MM.1S (cell line): ENCODE measurements around the gene GALNS.
A peak's percentile ranks its signal among the peaks of the same experiment; 100 is the strongest.

Experiments used
- DNase-seq: peaks from one replicate; pipeline ENCODE4 v3.0.0-alpha.2; 2015
- H2AFZ ChIP-seq: fragments of 300-600 bp; sonication (generic); 2 replicates; pipeline ENCODE4 v1.6.0; 2016; ENCODE audit warnings: antibody characterized with exemption, low read length
- H3F3A ChIP-seq: fragments of 300-600 bp; sonication (generic); 2 replicates; pipeline ENCODE4 v1.6.1; 2016; ENCODE audit warnings: mild to moderate bottlenecking, antibody characterized with exemption, low read length, moderate library complexity, mixed read lengths; ENCODE audit not compliant: insufficient read depth
- H3K27ac ChIP-seq: fragments of 300-600 bp; sonication (generic); 2 replicates; pipeline ENCODE4 v1.5.1; 2016; ENCODE audit warnings: mild to moderate bottlenecking, low read length
- H3K27me3 ChIP-seq: fragments of 300-600 bp; sonication (generic); replicated peaks from 2 replicates; pipeline ENCODE4 v1.6.0; 2016; ENCODE audit warnings: low read length; ENCODE audit not compliant: insufficient read depth
- H3K36me3 ChIP-seq: fragments of 300-600 bp; sonication (generic); replicated peaks from 2 replicates; pipeline ENCODE4 v1.6.1; 2016; ENCODE audit warnings: mild to moderate bottlenecking, low read length, mixed read lengths; ENCODE audit not compliant: insufficient read depth
- H3K4me1 ChIP-seq: fragments of 300-600 bp; sonication (generic); 2 replicates; pipeline ENCODE4 v1.6.1; 2016; ENCODE audit warnings: low read length, mixed read lengths
- H3K4me2 ChIP-seq: fragments of 300-600 bp; sonication (generic); 2 replicates; pipeline ENCODE4 v1.6.0; 2016; ENCODE audit warnings: low read depth, low read length
- H3K4me3 ChIP-seq: fragments of 300-600 bp; sonication (generic); 2 replicates; pipeline ENCODE4 v1.5.1; 2016; ENCODE audit warnings: low read length, mixed read lengths
- H3K79me2 ChIP-seq: fragments of 300-600 bp; sonication (generic); 2 replicates; pipeline ENCODE4 v1.6.1; 2016; ENCODE audit warnings: mixed run types, low read length, mixed read lengths
- H3K9ac ChIP-seq: fragments of 300-600 bp; sonication (generic); 2 replicates; pipeline ENCODE4 v1.6.1; 2016; ENCODE audit warnings: low read length, mixed read lengths
- H3K9me2 ChIP-seq: fragments of 300-600 bp; sonication (generic); replicated peaks from 2 replicates; pipeline ENCODE4 v1.6.1; 2016; ENCODE audit warnings: mild to moderate bottlenecking, low read length, mixed read lengths; ENCODE audit not compliant: insufficient read depth
- H3K9me3 ChIP-seq: fragments of 300-600 bp; sonication (generic); replicated peaks from 2 replicates; pipeline ENCODE4 v1.6.1; 2016; ENCODE audit warnings: mild to moderate bottlenecking, low read length, mixed read lengths; ENCODE audit not compliant: insufficient read depth
- H4K20me1 ChIP-seq: fragments of 300-600 bp; sonication (generic); 2 replicates; pipeline ENCODE4 v1.6.1; 2016; ENCODE audit warnings: mild to moderate bottlenecking, low read length, moderate library complexity, mixed read lengths; ENCODE audit not compliant: insufficient read depth
- EZH2 ChIP-seq: fragments of 300-600 bp; sonication (generic); optimal IDR thresholded peaks from 2 replicates; pipeline ENCODE3; 2017; ENCODE audit warnings: low read depth, mild to moderate bottlenecking, antibody characterized with exemption, low read length, mixed read lengths
- EZH2phosphoT487 ChIP-seq: fragments of 300-600 bp; sonication (generic); IDR thresholded peaks from 2 replicates; pipeline ENCODE4 v1.6.1; 2018; ENCODE audit warnings: antibody characterized with exemption, low read length
- TF ChIP-seq, protein P1 (sequence below): fragments of 300-600 bp; sonication (generic); IDR thresholded peaks from 2 replicates; pipeline ENCODE4 v1.5.1; 2016; ENCODE audit warnings: antibody characterized with exemption, low read length, mixed read lengths

Gene GALNS

DNA sequence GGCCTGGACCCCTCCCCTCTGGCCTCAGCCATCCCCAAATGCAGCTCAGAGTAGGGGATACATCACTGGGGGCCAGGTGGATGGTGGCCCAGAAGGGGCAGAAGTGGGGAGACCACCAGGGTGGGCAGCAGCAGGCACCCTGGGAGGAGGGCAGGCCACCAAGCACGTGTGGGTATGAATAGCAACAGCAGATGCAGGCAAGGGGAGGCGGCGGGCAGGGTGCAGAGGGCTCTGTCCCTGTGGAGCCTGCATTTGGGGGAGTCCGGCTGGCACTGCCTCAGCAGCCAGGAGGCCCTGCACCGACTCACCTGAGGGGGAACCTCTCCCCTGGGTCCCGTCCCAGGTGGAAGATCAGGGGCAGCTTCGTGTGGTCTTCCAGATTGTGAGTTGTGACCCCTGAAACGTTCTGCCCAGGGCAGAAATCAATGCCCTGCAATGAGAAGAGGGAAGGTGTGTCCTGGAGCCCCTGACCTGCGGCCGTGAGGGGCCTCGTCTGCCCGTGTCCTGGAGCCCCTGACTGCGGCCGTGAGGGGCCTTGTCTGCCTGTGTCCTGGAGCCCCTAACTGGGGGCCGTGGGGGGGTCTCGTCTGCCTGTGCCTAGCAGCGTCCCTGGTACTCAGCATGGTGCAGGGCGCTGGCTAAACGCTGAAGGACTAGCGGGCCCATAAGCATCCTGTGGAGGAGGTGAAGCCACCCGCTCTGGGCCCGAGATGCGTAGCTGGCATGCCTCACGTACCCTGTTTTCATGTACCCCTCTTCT lies 34.3 kb downstream of the GALNS start:
- Histone ChIP-seq H3K4me1 (no peaks in the 10 kb centered on the region), H3K27me3 (no peaks in the 10 kb centered on the region), H4K20me1 (no peaks in the 10 kb centered on the region), H3K36me3 (no peaks in the 10 kb centered on the region), H3K4me2 (no peak overlapping the region), H3F3A (no peaks in the 10 kb centered on the region), H3K27ac (no peak overlapping the region), H3K9me2 (no peaks in the 10 kb centered on the region), H3K9ac (no peak overlapping the region), H3K9me3 (no peaks in the 10 kb centered on the region), H2AFZ (no peak overlapping the region), H3K79me2 (no peaks in the 10 kb centered on the region), H3K4me3 (no peak overlapping the region)
- no peak for DNase-seq
- TF ChIP-seq EZH2, result no peak
- TF ChIP-seq, protein P1, sequence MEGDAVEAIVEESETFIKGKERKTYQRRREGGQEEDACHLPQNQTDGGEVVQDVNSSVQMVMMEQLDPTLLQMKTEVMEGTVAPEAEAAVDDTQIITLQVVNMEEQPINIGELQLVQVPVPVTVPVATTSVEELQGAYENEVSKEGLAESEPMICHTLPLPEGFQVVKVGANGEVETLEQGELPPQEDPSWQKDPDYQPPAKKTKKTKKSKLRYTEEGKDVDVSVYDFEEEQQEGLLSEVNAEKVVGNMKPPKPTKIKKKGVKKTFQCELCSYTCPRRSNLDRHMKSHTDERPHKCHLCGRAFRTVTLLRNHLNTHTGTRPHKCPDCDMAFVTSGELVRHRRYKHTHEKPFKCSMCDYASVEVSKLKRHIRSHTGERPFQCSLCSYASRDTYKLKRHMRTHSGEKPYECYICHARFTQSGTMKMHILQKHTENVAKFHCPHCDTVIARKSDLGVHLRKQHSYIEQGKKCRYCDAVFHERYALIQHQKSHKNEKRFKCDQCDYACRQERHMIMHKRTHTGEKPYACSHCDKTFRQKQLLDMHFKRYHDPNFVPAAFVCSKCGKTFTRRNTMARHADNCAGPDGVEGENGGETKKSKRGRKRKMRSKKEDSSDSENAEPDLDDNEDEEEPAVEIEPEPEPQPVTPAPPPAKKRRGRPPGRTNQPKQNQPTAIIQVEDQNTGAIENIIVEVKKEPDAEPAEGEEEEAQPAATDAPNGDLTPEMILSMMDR, result no peak
- TF ChIP-seq EZH2phosphoT487, result no peak

DNA sequence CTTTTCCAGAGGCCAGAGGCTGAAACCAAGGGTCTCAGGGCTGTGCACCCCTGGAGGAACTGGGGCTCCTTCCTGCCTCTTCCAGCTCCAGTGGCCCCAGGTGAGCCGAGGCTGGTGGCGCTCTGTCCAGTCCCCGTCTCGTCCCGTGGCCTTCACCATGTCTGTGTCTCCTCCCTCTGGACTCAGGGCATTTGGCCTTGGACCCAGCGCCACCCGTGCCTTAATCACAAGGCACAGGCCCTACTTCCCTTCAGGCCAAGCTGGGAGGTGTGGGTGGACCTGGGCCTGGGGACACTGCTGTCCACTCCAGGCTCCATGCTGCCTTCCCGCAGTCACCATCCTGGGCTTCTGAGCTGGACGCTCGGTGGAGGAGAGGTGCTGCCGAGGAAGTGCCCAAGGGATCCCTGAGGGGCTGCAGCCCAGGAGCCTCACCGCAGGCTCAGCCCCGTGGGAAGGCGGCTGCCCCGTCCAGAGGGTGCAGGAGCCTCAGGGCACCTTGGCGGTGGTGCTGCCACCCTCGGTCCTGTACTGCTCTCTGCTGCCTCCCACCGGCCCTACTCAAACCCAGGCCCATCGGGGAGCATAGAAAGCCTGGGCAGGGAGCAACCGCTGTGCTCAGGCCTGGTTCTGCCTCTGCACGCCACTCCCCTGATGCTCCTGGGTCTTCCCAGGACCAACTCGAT lies 35.4 kb downstream of the GALNS start:
- H3K9ac ChIP-seq, result no peak overlapping the region
- no peak overlapping the region for H3K4me3 ChIP-seq
- H3K27ac ChIP-seq, result no peak overlapping the region
- no peak for DNase-seq
- H4K20me1 ChIP-seq, result no peaks in the 10 kb centered on the region
- no peaks in the 10 kb centered on the region for H3K9me3 ChIP-seq
- no peaks in the 10 kb centered on the region for H3K9me2 ChIP-seq
- no peaks in the 10 kb centered on the region for H3F3A ChIP-seq
- TF ChIP-seq, protein P1, result peak; percentile 32
- TF ChIP-seq EZH2, result no peak
- no peaks in the 10 kb centered on the region for H3K36me3 ChIP-seq
- H3K27me3 ChIP-seq, result no peaks in the 10 kb centered on the region
- no peaks in the 10 kb centered on the region for H3K4me1 ChIP-seq
- H3K4me2 ChIP-seq, result no peak overlapping the region
- no peak overlapping the region for H2AFZ ChIP-seq
- H3K79me2 ChIP-seq, result no peaks in the 10 kb centered on the region

DNA sequence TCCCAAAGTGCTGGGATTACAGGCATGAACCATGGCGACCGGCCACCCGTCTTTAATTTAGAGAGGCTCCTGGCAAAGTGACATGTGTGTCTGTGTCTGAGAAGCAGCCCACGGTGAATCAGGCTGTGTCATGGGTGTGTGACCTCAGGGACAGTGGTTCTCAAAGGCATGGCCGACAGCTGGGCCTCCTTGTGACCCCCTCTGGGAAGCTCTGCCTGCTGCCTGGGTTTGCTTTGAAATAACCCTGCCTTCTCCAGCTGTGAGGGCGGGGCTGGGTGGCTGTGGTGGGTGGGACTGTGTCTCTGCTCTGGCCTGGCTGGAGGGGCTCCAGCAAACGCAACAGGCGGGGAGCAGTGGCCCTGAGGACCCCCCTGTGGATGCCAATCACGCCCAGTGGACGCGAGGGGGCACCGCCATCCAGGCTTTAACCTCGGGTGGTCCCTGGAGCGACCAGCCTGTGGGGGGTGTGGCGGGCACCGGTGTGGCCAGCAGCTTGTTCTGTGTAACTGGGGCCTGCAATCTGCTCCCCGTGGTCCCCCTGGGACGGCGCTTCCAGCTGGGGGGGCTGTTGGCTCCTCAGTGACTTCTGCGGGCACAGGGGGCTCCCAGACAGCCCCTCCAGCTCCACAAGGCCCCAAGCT lies 36.2 kb downstream of the GALNS start:
- no peaks in the 10 kb centered on the region for H3K36me3 ChIP-seq
- no peak overlapping the region for H3K4me2 ChIP-seq
- H3F3A ChIP-seq, result no peaks in the 10 kb centered on the region
- H3K4me1 ChIP-seq, result no peaks in the 10 kb centered on the region
- H3K9me2 ChIP-seq, result no peaks in the 10 kb centered on the region
- TF ChIP-seq, protein P1, result no peak
- no peaks in the 10 kb centered on the region for H3K79me2 ChIP-seq
- H3K4me3 ChIP-seq, result no peak overlapping the region
- no peaks in the 10 kb centered on the region for H3K9me3 ChIP-seq
- no peak overlapping the region for H3K9ac ChIP-seq
- DNase-seq, result no peak
- H3K27ac ChIP-seq, result no peak overlapping the region
- H2AFZ ChIP-seq, result no peak overlapping the region
- H4K20me1 ChIP-seq, result no peaks in the 10 kb centered on the region
- 0 out of 2 replicates have a peak, but pooled peaks cover 1% of the 10 kb centered on the region for H3K27me3 ChIP-seq
